Measurements from ENCODE around the gene PTPN14. TPM values are rescaled to one million over a fixed set of nuclear protein-coding genes. Genes with fewer than 3 reads are reported as not detected.
"Not testable (repeated sequence)": the region's sequence is repeated elsewhere in the genome, so short reads cannot be mapped to it uniquely, and the experiment has no call there.

Gene PTPN14
- total RNA-seq, 2 experiments from 2014 or later: 0.08 to 0.09 TPM

- H3K4me3 Mint-ChIP-seq: no peak overlapping the region
- peaks cover 24% of the 10 kb centered on the region for H3K36me3 Mint-ChIP-seq
- peak overlapping the region; percentile 21 for H3K27ac Mint-ChIP-seq
- POLR2A ChIA-PET: interaction anchor here (2.1 kb wide), 1 partner anchor 28 kb away, joined by 7 read pairs; no protein-coding TSS in a partner anchor
- no peak for DNase-seq
- ATAC-seq (ENCODE audit: low read depth): no peak
- H3K9me3 Mint-ChIP-seq: peaks cover 14% of the 10 kb centered on the region
- no peaks in the 10 kb centered on the region for H3K27me3 Mint-ChIP-seq
- peaks cover 39% of the 10 kb centered on the region for H3K4me1 Mint-ChIP-seq
Observed at GRCh38 chr1:214400131-214400530, 151.3 kb downstream of the PTPN14 start.

- POLR2A ChIA-PET: interaction anchor here (2.1 to 2.9 kb wide), 2 partner anchors 29 kb away, joined by 7 to 19 read pairs; no protein-coding TSS in a partner anchor
- H3K4me3 Mint-ChIP-seq: no peak overlapping the region
- H3K4me1 Mint-ChIP-seq: peaks cover 39% of the 10 kb centered on the region
- peaks cover 13% of the 10 kb centered on the region for H3K9me3 Mint-ChIP-seq
- ATAC-seq (ENCODE audit: low read depth) (no peak), DNase-seq (no peak)
- peaks cover 24% of the 10 kb centered on the region for H3K36me3 Mint-ChIP-seq
- peaks cover 2% of the 10 kb centered on the region for H3K27me3 Mint-ChIP-seq
- no peak overlapping the region for H3K27ac Mint-ChIP-seq
Observed at GRCh38 chr1:214398490-214398889, 152.9 kb downstream of the PTPN14 start.

- DNase-seq: no peak
- POLR2A ChIA-PET: interaction anchor here (2.9 kb wide), 1 partner anchor 30 kb away, joined by 19 read pairs; no protein-coding TSS in a partner anchor
- H3K27ac Mint-ChIP-seq: peak overlapping the region; percentile 66
- peak; percentile 78 for ATAC-seq (ENCODE audit: low read depth)
- H3K27me3 Mint-ChIP-seq: peaks cover 2% of the 10 kb centered on the region
- peaks cover 13% of the 10 kb centered on the region for H3K9me3 Mint-ChIP-seq
- H3K4me1 Mint-ChIP-seq: peaks cover 39% of the 10 kb centered on the region
- peaks cover 24% of the 10 kb centered on the region for H3K36me3 Mint-ChIP-seq
- peak overlapping the region; percentile 53 for H3K4me3 Mint-ChIP-seq
Observed at GRCh38 chr1:214397497-214397896, 153.9 kb downstream of the PTPN14 start.

GRCh38 chr1:214396330-214396729 is 155.1 kb downstream of the PTPN14 start:
- peaks cover 24% of the 10 kb centered on the region for H3K36me3 Mint-ChIP-seq
- H3K4me3 Mint-ChIP-seq: no peak overlapping the region
- peaks cover 2% of the 10 kb centered on the region for H3K27me3 Mint-ChIP-seq
- ATAC-seq (ENCODE audit: low read depth): no peak
- DNase-seq: no peak
- peaks cover 39% of the 10 kb centered on the region for H3K4me1 Mint-ChIP-seq
- H3K27ac Mint-ChIP-seq: peak overlapping the region; percentile 32
- POLR2A ChIA-PET: interaction anchor here (2.9 kb wide), 1 partner anchor 31 kb away, joined by 19 read pairs; no protein-coding TSS in a partner anchor
- H3K9me3 Mint-ChIP-seq: peaks cover 13% of the 10 kb centered on the region

GRCh38 chr1:214394569-214394968 is 156.8 kb downstream of the PTPN14 start:
- peaks cover 13% of the 10 kb centered on the region for H3K9me3 Mint-ChIP-seq
- ATAC-seq (ENCODE audit: low read depth); POLR2A ChIA-PET; DNase-seq; H3K4me3 Mint-ChIP-seq; H3K27me3 Mint-ChIP-seq; H3K27ac Mint-ChIP-seq: not testable (repeated sequence)
- peaks cover 22% of the 10 kb centered on the region for H3K36me3 Mint-ChIP-seq
- H3K4me1 Mint-ChIP-seq: peaks cover 28% of the 10 kb centered on the region

GRCh38 chr1:214393086-214393485 is 158.3 kb downstream of the PTPN14 start:
- Mint-ChIP-seq H3K27me3 (peaks cover 6% of the 10 kb centered on the region), H3K27ac (no peak overlapping the region), H3K9me3 (peaks cover 10% of the 10 kb centered on the region), H3K4me1 (peaks cover 20% of the 10 kb centered on the region), H3K36me3 (peaks cover 17% of the 10 kb centered on the region), H3K4me3 (no peak overlapping the region)
- no peak for ATAC-seq (ENCODE audit: low read depth)
- no peak for DNase-seq
- POLR2A ChIA-PET: no interaction called here

GRCh38 chr1:214391873-214392645 is 159.3 kb downstream of the PTPN14 start:
- H3K27me3 Mint-ChIP-seq: peaks cover 6% of the 10 kb centered on the region
- ATAC-seq (ENCODE audit: low read depth) (no peak), DNase-seq (no peak)
- H3K4me3 Mint-ChIP-seq: no peak overlapping the region
- peaks cover 9% of the 10 kb centered on the region for H3K4me1 Mint-ChIP-seq
- no peak overlapping the region for H3K27ac Mint-ChIP-seq
- peaks cover 5% of the 10 kb centered on the region for H3K9me3 Mint-ChIP-seq
- peaks cover 7% of the 10 kb centered on the region for H3K36me3 Mint-ChIP-seq
- POLR2A ChIA-PET: no interaction called here

- ATAC-seq (ENCODE audit: low read depth): no peak
- no peaks in the 10 kb centered on the region for H3K4me1 Mint-ChIP-seq
- no peak overlapping the region for H3K27ac Mint-ChIP-seq
- POLR2A ChIA-PET: no interaction called here
- no peak for DNase-seq
- no peak overlapping the region for H3K4me3 Mint-ChIP-seq
- H3K36me3 Mint-ChIP-seq: no peaks in the 10 kb centered on the region
- H3K9me3 Mint-ChIP-seq: no peaks in the 10 kb centered on the region
- peaks cover 6% of the 10 kb centered on the region for H3K27me3 Mint-ChIP-seq
Observed at GRCh38 chr1:214389734-214390133, 161.7 kb downstream of the PTPN14 start.

- Mint-ChIP-seq H3K4me1 (no peaks in the 10 kb centered on the region), H3K9me3 (no peaks in the 10 kb centered on the region), H3K27me3 (peaks cover 3% of the 10 kb centered on the region), H3K27ac (no peak overlapping the region), H3K36me3 (no peaks in the 10 kb centered on the region), H3K4me3 (no peak overlapping the region)
- POLR2A ChIA-PET: no interaction called here
- DNase-seq (no peak), ATAC-seq (ENCODE audit: low read depth) (no peak)
Observed at GRCh38 chr1:214386747-214387146, 164.7 kb downstream of the PTPN14 start.

- peaks cover 3% of the 10 kb centered on the region for H3K27me3 Mint-ChIP-seq
- H3K36me3 Mint-ChIP-seq: no peaks in the 10 kb centered on the region
- no peak for ATAC-seq (ENCODE audit: low read depth)
- no peak for DNase-seq
- no peak overlapping the region for H3K27ac Mint-ChIP-seq
- H3K9me3 Mint-ChIP-seq: no peaks in the 10 kb centered on the region
- H3K4me1 Mint-ChIP-seq: no peaks in the 10 kb centered on the region
- H3K4me3 Mint-ChIP-seq: no peak overlapping the region
- POLR2A ChIA-PET: no interaction called here
Observed at GRCh38 chr1:214386333-214386732, 165.1 kb downstream of the PTPN14 start.

GRCh38 chr1:214385428-214385827 is 166.0 kb downstream of the PTPN14 start:
- Mint-ChIP-seq H3K4me3 (no peak overlapping the region), H3K4me1 (no peaks in the 10 kb centered on the region), H3K27ac (no peak overlapping the region)

GRCh38 chr1:214384373-214385079 is 166.9 kb downstream of the PTPN14 start:
- H3K4me3 Mint-ChIP-seq: no peak overlapping the region
- no peaks in the 10 kb centered on the region for H3K4me1 Mint-ChIP-seq
- DNase-seq (no peak), ATAC-seq (ENCODE audit: low read depth) (no peak)
- H3K27me3 Mint-ChIP-seq: peaks cover 5% of the 10 kb centered on the region
- no peak overlapping the region for H3K27ac Mint-ChIP-seq
- no peaks in the 10 kb centered on the region for H3K36me3 Mint-ChIP-seq
- POLR2A ChIA-PET: no interaction called here
- no peaks in the 10 kb centered on the region for H3K9me3 Mint-ChIP-seq

More at GRCh38 chr1:214385428-214385827, 166.0 kb downstream of the PTPN14 start:
- ATAC-seq (ENCODE audit: low read depth) (no peak), DNase-seq (no peak)
- Mint-ChIP-seq H3K9me3 (no peaks in the 10 kb centered on the region), H3K27me3 (peaks cover 3% of the 10 kb centered on the region), H3K36me3 (no peaks in the 10 kb centered on the region)
- POLR2A ChIA-PET: no interaction called here

GRCh38 chr1:214383381-214384372 is 167.7 kb downstream of the PTPN14 start:
- Mint-ChIP-seq H3K27ac (no peak overlapping the region), H3K4me3 (no peak overlapping the region), H3K36me3 (no peaks in the 10 kb centered on the region), H3K4me1 (no peaks in the 10 kb centered on the region), H3K9me3 (no peaks in the 10 kb centered on the region), H3K27me3 (peaks cover 3% of the 10 kb centered on the region)
- ATAC-seq (ENCODE audit: low read depth) (no peak), DNase-seq (no peak)
- POLR2A ChIA-PET: no interaction called here

Data from activated naive CD8-positive, alpha-beta T cell treated with anti-CD3 and anti-CD28 coated beads, Interleukin-2, amount 10 ng/mL, durations not matched to agents 7 days and 5 days (primary cell).